Ureter (tissue), 1 donor: ENCODE data around the gene ADAD2. TPM values are rescaled to one million over a fixed set of nuclear protein-coding genes. Genes with fewer than 3 reads are reported as not detected.
A peak's percentile ranks its signal among the peaks of the same experiment; 100 is the strongest.

Source experiments
- DNase-seq: peaks from one replicate; pipeline ENCODE4 v3.0.0-alpha.2; 2020; ENCODE audit warnings: low spot score
- total RNA-seq: library from RNA; stranded (reverse); gene quantifications from one replicate; pipeline ENCODE4 v1.2.4, GENCODE V29; 2023
- donor health status: DM: yes; HTN: yes; CAD: no.

The ADAD2 gene
- total RNA-seq, 1 donor from 2014 or later: 0.42 TPM

- no peak for DNase-seq
These were observed 14.5 kb upstream of the ADAD2 start for GRCh38 chr16:84176192-84177053.

DNA sequence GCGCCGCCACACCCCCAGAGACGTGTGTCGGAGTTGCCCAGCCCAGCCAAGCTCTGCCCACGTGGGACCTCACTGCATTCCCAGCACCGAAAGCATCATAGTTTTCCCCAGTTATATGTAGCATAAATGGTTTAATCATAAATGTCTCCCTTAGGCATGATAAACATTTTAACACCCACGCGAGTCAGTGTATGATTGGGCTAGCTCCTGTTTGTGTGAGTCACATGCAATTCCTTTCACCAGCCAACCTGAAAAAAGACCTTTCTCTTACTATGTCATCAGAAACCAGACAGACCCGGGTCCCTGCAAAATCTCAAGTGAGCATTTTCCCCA, 13.2 kb upstream of the ADAD2 start:
- DNase-seq: no peak

GRCh38 chr16:84178146-84178765, 12.7 kb upstream of the ADAD2 start:
- no peak for DNase-seq

DNA sequence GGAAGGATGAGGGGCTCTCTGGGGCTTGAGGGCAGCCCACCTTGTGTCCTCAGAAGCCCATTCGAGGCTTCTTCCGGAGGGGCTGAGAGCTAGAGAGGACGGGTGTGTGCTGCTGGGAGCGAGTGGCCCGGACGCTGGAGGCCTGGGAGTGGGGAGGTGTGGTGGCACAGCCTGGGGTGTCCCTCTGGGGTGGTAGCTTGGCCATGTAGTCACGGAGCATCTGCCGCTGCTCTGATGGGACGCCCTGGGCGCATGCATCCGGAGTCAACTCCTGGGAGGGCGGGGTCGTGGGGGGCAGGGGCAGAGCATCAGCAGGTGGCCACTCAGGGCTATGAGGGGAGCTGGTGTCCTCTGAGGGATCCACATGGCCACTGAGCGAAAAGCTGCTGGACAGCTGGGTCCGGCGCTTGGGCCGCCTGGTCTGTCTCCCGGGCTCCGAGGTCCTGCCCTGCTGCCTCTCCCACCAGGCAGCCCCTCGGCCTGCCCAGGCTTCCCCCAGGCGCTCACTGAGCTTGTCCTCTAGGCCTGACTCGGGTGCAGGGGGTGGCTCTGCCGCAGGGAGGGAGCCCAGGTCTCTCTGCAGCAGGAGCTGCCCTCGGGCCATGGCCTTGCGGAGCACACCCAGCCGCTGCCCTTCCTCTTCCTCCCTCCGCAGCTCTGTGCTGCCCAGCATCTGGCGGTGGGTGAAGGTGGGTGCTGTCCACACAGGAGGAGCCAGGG, 11.9 kb upstream of the ADAD2 start:
- no peak for DNase-seq

GRCh38 chr16:84179612-84180320, 11.2 kb upstream of the ADAD2 start:
- no peak for DNase-seq

DNA sequence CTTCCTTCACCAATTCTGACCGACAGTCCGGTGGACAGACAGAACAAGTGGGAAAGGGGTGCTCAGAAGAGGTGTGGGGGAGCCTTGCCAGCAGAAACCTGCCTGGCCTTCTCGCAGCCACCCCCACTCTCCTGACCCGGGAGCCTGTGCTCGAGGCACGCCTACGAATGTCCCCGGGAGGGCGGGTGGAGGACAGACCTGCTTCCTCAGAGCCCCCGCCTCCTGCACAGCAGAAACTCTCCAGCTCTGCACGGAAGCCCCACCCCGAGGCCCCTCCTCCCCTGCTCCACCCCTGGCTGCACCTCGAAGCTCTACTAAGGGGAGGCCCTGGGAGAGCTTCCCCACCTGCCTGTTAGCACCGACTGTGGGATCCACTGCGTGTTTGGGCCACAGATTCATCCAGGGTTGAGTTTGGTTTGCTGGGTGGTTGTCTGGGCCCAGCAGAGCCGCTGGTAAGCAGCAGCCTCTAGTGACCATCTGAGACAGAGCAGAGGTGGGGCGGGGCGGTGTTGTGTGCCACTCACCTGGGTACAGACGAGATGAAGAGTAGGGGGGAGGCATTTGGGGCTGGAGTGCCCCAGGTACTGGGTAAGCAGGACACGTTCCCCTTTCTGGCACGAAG, 10.3 kb upstream of the ADAD2 start:
- no peak for DNase-seq

- DNase-seq: no peak
These were observed 9.6 kb upstream of the ADAD2 start for GRCh38 chr16:84181144-84181915.

- no peak for DNase-seq
These were observed 8.9 kb upstream of the ADAD2 start for GRCh38 chr16:84182104-84182503.

GRCh38 chr16:84182680-84183571, 8.0 kb upstream of the ADAD2 start:
- DNase-seq: no peak

DNA sequence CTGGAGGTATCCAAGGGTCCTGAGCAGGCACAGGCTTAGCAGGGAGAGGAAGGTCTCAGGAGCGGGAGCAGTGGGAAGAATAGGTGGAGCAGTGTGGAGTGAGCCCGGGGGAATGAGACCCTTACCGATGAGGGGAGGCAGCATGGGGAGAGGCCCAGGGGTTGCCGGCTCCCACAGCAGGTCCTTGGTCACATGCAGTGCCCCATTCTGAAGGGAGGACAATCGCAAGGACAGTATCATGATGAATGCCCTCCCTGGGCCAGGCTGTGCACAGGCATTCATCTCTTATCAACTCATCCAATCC, 7.4 kb upstream of the ADAD2 start:
- DNase-seq: no peak

DNA sequence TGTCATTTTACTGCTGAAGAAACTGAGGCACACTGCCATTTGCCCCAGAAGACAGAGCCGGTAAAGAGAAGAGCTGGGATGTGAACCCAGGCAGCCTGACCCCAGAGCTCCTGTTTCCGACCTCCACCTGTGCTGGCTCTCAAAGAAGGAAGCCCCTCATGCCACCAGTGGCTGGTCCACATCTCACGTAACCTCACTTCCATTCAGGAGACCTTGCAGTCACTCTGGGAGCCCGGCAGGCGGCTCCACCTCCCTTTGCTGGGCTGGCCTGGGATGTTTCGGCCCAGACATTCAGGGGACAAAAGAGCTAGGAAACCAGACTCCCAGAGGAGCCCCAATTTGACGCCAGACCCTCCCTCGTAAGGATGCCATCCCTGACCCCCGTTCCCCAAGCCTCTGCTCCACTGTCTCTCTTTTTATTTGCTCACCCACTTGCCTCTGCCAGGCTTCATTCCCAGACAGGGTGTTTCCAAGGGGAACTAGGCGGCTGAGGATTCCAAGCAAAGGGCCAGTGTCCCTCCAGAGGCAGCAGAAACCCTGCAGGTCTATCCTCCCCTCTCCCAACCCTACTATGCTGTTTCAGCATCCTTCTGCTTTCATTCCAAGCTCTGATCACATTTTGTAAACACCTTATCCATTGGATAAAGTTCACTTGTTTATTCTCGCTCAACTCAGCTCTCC, 6.9 kb upstream of the ADAD2 start:
- DNase-seq: no peak

DNA sequence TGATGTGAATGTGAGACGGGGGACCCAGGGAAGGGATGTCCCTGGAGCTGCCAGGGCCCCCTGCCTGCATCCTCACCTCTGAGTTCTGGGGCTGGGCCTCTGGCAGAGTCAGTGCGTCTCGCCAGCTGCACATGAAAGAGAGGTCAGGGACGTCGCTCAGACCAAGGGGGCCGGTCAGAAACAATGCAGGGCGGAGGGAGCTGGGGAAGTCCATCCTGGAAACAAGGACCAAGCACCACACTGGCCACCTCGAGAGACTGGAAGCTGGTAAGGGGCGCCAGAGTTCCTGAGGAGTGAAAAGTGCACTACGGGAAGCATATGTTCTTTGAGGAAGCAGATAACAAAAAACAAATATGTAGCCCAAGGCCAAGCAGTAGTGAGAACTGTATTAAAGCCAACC, 6.2 kb upstream of the ADAD2 start:
- no peak for DNase-seq

GRCh38 chr16:84186685-84187437, 4.1 kb upstream of the ADAD2 start, which contains the start of gene TAF1C:
TAF1C (minus strand) TSS chr16:84187057; CDS start chr16:84184988, 2,069 bp downstream.
- peak; percentile 92 for DNase-seq

GRCh38 chr16:84191466-84191865, 509 bp downstream of the ADAD2 start:
- DNase-seq: no peak

DNA sequence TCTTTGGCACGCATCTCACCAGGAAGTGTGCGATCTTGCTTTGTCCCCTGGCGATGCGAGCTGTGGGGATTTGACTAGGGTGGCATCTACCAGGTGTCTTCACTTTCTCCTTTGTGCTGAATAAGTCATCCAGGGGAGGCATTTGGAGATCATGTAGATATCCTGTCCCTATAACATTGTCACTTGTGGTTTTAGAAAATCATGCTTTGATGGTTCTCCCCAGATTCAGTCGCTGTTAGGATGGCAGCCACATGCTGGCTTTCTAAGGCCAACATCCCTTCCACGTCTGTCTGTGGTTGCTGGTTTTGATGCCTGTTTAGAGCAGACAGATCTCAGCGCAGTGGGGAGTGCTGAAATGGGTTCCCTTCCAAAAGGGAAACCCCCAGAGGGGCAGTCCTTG, 2.5 kb downstream of the ADAD2 start:
- no peak for DNase-seq

- no peak for DNase-seq
These were observed 3.1 kb downstream of the ADAD2 start for GRCh38 chr16:84194018-84194417.

DNA sequence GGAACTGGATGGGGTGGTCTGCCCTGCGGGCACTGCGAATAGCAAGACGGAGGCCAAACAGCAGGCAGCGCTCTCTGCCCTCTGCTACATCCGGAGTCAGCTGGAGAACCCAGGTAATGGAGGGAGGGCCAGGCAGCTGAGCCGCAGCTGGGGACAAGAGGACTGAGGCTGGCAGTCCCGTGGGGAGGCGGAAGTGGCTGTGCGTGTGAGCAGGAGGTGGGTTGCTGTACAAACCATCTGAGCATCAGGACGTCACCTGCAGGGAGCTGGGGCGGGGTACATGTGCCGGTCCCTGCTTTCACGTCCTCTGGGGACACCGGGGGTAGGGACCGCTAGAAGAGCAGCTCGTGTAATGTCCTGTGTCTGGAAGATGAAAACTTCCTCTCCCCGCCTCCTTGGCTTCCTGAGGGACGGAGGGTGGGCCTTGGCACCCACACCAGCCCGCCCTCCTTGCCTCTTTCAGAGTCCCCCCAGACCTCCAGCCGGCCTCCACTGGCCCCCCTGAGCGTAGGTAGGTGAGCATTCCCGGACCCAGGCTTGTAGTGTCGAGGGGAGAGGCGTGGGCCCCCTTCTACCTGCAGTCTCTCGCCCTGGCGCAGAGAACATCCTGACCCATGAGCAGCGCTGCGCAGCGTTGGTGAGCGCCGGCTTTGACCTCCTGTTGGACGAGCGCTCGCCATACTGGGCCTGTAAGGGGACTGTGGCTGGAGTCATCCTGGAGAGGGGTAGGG, 3.7 kb downstream of the ADAD2 start:
- no peak for DNase-seq
